K562 (cell line): ENCODE measurements around the gene HSPA14. TPM values are rescaled to one million over a fixed set of nuclear protein-coding genes. Genes with fewer than 3 reads are reported as not detected.
A peak's percentile ranks its signal among the peaks of the same experiment; 100 is the strongest.

Experiments
- ATAC-seq: fragments of 200-7000 bp; cut with Tn5 transposase; 3 replicates; pipeline ENCODE4 v1.9.1; 2020; ENCODE audit warnings: moderate library complexity
- BruUV-seq: library from RNA; stranded (reverse); fragments of 400-500 nt; replicated peaks from 2 replicates; lab custom pipeline; 2021; lab: Mats Ljungman, UMichigan
- CTCF ChIA-PET: fragments of 300-600 bp; formaldehyde crosslinking; extraction: SDS; loops from one replicate; lab custom pipeline; 2021; ENCODE audit warnings: low intra/inter-chr PET ratio; lab: Yijun Ruan, JAX
- POLR2A ChIA-PET: fragments of 300-600, 350-650 bp; sonication (Branson Sonifier 250); formaldehyde crosslinking; extraction: SDS; loops from one replicate; lab custom pipeline; 2021; ENCODE audit warnings: antibody characterized with exemption, inconsistent platforms; lab: Yijun Ruan, JAX
- DNase-seq, 4 experiments: peaks; one replicate each; pipeline versions ENCODE4 v3.0.0 to v3.0.0-alpha.2; 2011 to 2018; ENCODE audit warnings: low spot score in 3 of 4, mixed read lengths in 3 of 4; ENCODE audit errors: extremely low read depth in 1 of 4
- FAIRE-seq: peaks from 2 replicates; lab custom pipeline; 2011; peaks lifted over from hg19 to GRCh38; lab: Jason Lieb, UNC
- H2AFZ ChIP-seq: 2 replicates; pipeline ENCODE4 v1.6.0; 2011; ENCODE audit warnings: low read depth, low read length, control low read depth, inconsistent platforms
- H3K27ac ChIP-seq: fragments of 200-600 bp; 3 replicates; pipeline ENCODE4 v1.8.0; 2011; ENCODE audit warnings: low read depth, mild to moderate bottlenecking, control low read depth, inconsistent platforms, low read length, moderate library complexity, mixed read lengths; ENCODE audit errors: extremely low read depth
- H3K27me3 ChIP-seq, 2 experiments: fragments of 300-600 bp in 1 of 2; 2 replicates in 1 of 2; 3 replicates in 1 of 2; pipeline versions ENCODE4 v1.6.0 to v1.8.0; 2011; ENCODE audit warnings: inconsistent platforms in 2 of 2, low read length in 2 of 2, mild to moderate bottlenecking in 1 of 2, mixed read lengths in 1 of 2, moderate library complexity in 1 of 2; ENCODE audit not compliant: control insufficient read depth in 2 of 2, insufficient read depth in 2 of 2
- H3K36me3 ChIP-seq: fragments of 300-600 bp; 3 replicates; pipeline ENCODE4 v1.8.0; 2011; ENCODE audit warnings: mild to moderate bottlenecking, low read length, inconsistent platforms; ENCODE audit not compliant: control insufficient read depth, insufficient read depth
- H3K4me1 ChIP-seq, 2 experiments: fragments of 200-600 bp in 1 of 2; replicated peaks in 1 of 2; 2 replicates in 1 of 2; 3 replicates in 1 of 2; pipeline versions ENCODE4 v1.5.1 to v1.8.0; 2011; ENCODE audit warnings: inconsistent platforms in 2 of 2, low read length in 2 of 2, mild to moderate bottlenecking in 1 of 2, mixed read lengths in 1 of 2, moderate library complexity in 1 of 2; ENCODE audit not compliant: control insufficient read depth in 2 of 2, insufficient read depth in 2 of 2
- H3K4me2 ChIP-seq: 2 replicates; pipeline ENCODE4 v1.6.1; 2011; ENCODE audit warnings: low read length, control low read depth, inconsistent platforms, mixed read lengths; ENCODE audit not compliant: insufficient read depth
- H3K4me3 ChIP-seq: fragments of 200-600 bp; sonication (generic), shearing (Covaris generic); 2 replicates; pipeline ENCODE4 v1.5.1; 2016; ENCODE audit warnings: control low read depth, inconsistent platforms
- H3K79me2 ChIP-seq: fragments of 200-600 bp; 3 replicates; pipeline ENCODE4 v1.8.0; 2011; ENCODE audit warnings: low read length, inconsistent platforms; ENCODE audit not compliant: control insufficient read depth, insufficient read depth
- H3K9ac ChIP-seq, 2 experiments: 2 replicates each; pipeline versions ENCODE4 v1.6.0 to v1.6.1; 2011; ENCODE audit warnings: low read depth in 2 of 2, low read length in 2 of 2, control low read depth in 1 of 2, inconsistent platforms in 1 of 2, mild to moderate bottlenecking in 1 of 2, mixed read lengths in 1 of 2; ENCODE audit not compliant: insufficient read depth in 1 of 2
- H3K9me1 ChIP-seq: one replicate; pipeline ENCODE4 v1.6.0; 2011; ENCODE audit warnings: inconsistent platforms, mild to moderate bottlenecking, low read length, moderate library complexity; ENCODE audit not compliant: control insufficient read depth, insufficient read depth
- H3K9me3 ChIP-seq: replicated peaks from 2 replicates; pipeline ENCODE4 v1.5.1; 2011; ENCODE audit warnings: low read depth, low read length, inconsistent platforms; ENCODE audit not compliant: control insufficient read depth, insufficient read depth
- H4K20me1 ChIP-seq: replicated peaks from 2 replicates; pipeline ENCODE4 v1.6.1; 2011; ENCODE audit warnings: low read length, inconsistent platforms, mixed read lengths; ENCODE audit not compliant: control insufficient read depth, insufficient read depth
- CREM ChIP-seq: IDR thresholded peaks from 2 replicates; pipeline ENCODE4 v1.6.1; 2014; ENCODE audit warnings: antibody characterized with exemption, low read depth
- HDAC1 ChIP-seq, 2 experiments: fragments of 450-650 bp; IDR thresholded peaks; 2 replicates each; pipeline ENCODE4 v1.6.1; 2016 to 2017; ENCODE audit warnings: inconsistent platforms in 1 of 2, mild to moderate bottlenecking in 1 of 2, moderate library complexity in 1 of 2
- LARP7 ChIP-seq: fragments of 450-650 bp; IDR thresholded peaks from 2 replicates; pipeline ENCODE4 v1.6.1; 2016
- MNT ChIP-seq, 2 experiments: fragments of 450-650 bp; conservative IDR thresholded peaks; 2 replicates each; pipeline ENCODE4 v1.6.1; 2017; ENCODE audit warnings: mild to moderate bottlenecking in 2 of 2, moderate library complexity in 2 of 2
- NR2F6 ChIP-seq: fragments of 450-650 bp; formaldehyde crosslinking; IDR thresholded peaks from 2 replicates; pipeline ENCODE4 v1.4.0; 2020; ENCODE audit warnings: mild to moderate bottlenecking
- SMAD2 ChIP-seq: fragments of 150-350 bp; IDR thresholded peaks from 2 replicates; pipeline ENCODE4 v1.6.1; 2014; ENCODE audit warnings: low read depth, mild to moderate bottlenecking, low read length
- VEZF1 ChIP-seq: fragments of 200-800 bp; sonication (Bioruptor generic); IDR thresholded peaks from 2 replicates; pipeline ENCODE4 v1.6.1; 2017; ENCODE audit warnings: missing genetic modification characterization, missing compliant biosample characterization
- whole genome bisulfite sequencing: fragments of 100-300 bp; shearing (Covaris generic); methylation state at CpG from one replicate; pipeline ENCODE4 v1.1.6; 2016; ENCODE audit warnings: low coverage, mixed read lengths; ENCODE audit not compliant: insufficient coverage; ENCODE audit errors: missing lambda C conversion rate; 5-methylcytosine and 5-hydroxymethylcytosine counted together
- in situ Hi-C: fragments of 300-500 bp; cut with MboI; formaldehyde crosslinking; loops from 4 replicates; pipeline ENCODE4 v1.15.0; 2018; ENCODE audit warnings: inconsistent platforms, mixed read lengths
- intact Hi-C: fragments of 100-400 bp; cut with micrococcal nuclease; formaldehyde crosslinking; loops from 2 replicates; pipeline ENCODE4 v1.14.2; 2022
- polyA plus RNA-seq, 8 experiments: library from polyadenylated mRNA; depleted of rRNA in 4 of 8; stranded (reverse) in 5 of 8; unstranded in 3 of 8; fragments of >200 nt; fragmentation: Nextera tagmentation in 2 of 8; fragmentation: Illumina TruSeq in 1 of 8; extraction: Ambion mirVana in 2 of 8; extraction: Trizol in 1 of 8; gene quantifications; 2 replicates each; pipeline versions ENCODE4 v1.2.1 to v1.2.3, GENCODE V29; 2011 to 2014; ENCODE audit warnings: inconsistent platforms in 1 of 8, missing spikeins in 1 of 8
- total RNA-seq, 7 experiments: library from RNA; depleted of rRNA in 6 of 7; stranded (reverse); fragments of >200 nt in 6 of 7; fragmentation: Illumina TruSeq in 2 of 7; extraction: Trizol in 2 of 7; gene quantifications; 2 replicates each; pipeline versions ENCODE4 v1.2.1 to v1.2.3, GENCODE V29; 2011 to 2021; ENCODE audit warnings: low replicate concordance in 1 of 7

HSPA14 gene
- total and polyA plus RNA-seq, 9 of the 15 experiments (the other 6 are each of a cell fraction or from before 2014, with no cell fraction given), result 41.9 to 75.0 (median 63.2) TPM

- TF ChIP-seq MNT (conservative IDR thresholded peaks at IDR 0.05), result peak in 1 of 2 experiments; percentile 19; a peak in 1 of 4 replicates
- no peak for TF ChIP-seq SMAD2
- no peak for TF ChIP-seq CREM
- no peak for TF ChIP-seq NR2F6
- 0 out of 4 replicates have a peak, but pooled peaks of 1 of the 2 experiments have one; percentile 6 for TF ChIP-seq HDAC1 (IDR thresholded peaks at IDR 0.05)
These were observed 41.2 kb downstream of the HSPA14 start (continued) for GRCh38 chr10:14879124-14879927.

GRCh38 chr10:14879928-14880193 lies 41.8 kb downstream of the HSPA14 start:
- Histone ChIP-seq H3K36me3 (peaks cover 34% of the 10 kb centered on the region; the same call in 2 of the 3 replicates), H3K9me1 (no peaks in the 10 kb centered on the region)
- WGBS, result 2% methylated on average over 5 of the region's 5 CpGs
- TF ChIP-seq VEZF1 (0 out of 2 replicates have a peak, but pooled peaks have one; percentile 10), LARP7 (no peak)
- TF ChIP-seq, all 486 proteins: peak for 1
- ChIA-PET POLR2A (interaction anchor here (0.9 to 2.5 kb wide), 3 partner anchors 10 to 218 kb away, joined by 3 to 14 read pairs (median 3); partner anchors contain the start of gene DCLRE1C), CTCF (no interaction called here)
- peak overlapping the region; percentile 96 for H3K4me3 ChIP-seq
- H3K4me2 ChIP-seq, result peak overlapping the region; percentile 78
- in situ Hi-C loops (no loop called here), intact Hi-C loops (loop anchor here (5.0 kb wide), 2 partner anchors 43 to 72 kb away; partner anchors contain the start of genes CDNF, DCLRE1C, HSPA14 and MSANTD7)
- H3K9ac ChIP-seq, result peak overlapping the region; percentile 73 to 78
- no TSS peak for BruUV-seq
- H3K9me3 ChIP-seq, result no peaks in the 10 kb centered on the region
- H3K27ac ChIP-seq, result peak overlapping the region; percentile 85
- DNase-seq (no peak), FAIRE-seq (no peak), ATAC-seq (no peak)
- peaks cover 82% of the 10 kb centered on the region for H3K79me2 ChIP-seq
- peaks cover 12 to 15% of the 10 kb centered on the region in 2 experiments for H3K4me1 ChIP-seq
- H4K20me1 ChIP-seq, result peaks cover 16% of the 10 kb centered on the region
- no peaks in the 10 kb centered on the region for H3K27me3 ChIP-seq
- H2AFZ ChIP-seq, result no peak overlapping the region
